22Rv1 (cell line): ENCODE data around the gene ENTPD8.

Experiments
- H3K27ac ChIP-seq: fragments of 450-650 bp; 2 replicates; pipeline ENCODE4 v1.5.1; 2017
- ZFX ChIP-seq: fragments of 450-650 bp; IDR thresholded peaks from 2 replicates; pipeline ENCODE4 v1.6.1; 2017; ENCODE audit warnings: antibody characterized with exemption, borderline replicate concordance
- TF ChIP-seq, protein P1 (sequence below): fragments of 450-650 bp; IDR thresholded peaks from 2 replicates; pipeline ENCODE4 v1.5.1; 2017; ENCODE audit warnings: mild to moderate bottlenecking

Gene ENTPD8

DNA sequence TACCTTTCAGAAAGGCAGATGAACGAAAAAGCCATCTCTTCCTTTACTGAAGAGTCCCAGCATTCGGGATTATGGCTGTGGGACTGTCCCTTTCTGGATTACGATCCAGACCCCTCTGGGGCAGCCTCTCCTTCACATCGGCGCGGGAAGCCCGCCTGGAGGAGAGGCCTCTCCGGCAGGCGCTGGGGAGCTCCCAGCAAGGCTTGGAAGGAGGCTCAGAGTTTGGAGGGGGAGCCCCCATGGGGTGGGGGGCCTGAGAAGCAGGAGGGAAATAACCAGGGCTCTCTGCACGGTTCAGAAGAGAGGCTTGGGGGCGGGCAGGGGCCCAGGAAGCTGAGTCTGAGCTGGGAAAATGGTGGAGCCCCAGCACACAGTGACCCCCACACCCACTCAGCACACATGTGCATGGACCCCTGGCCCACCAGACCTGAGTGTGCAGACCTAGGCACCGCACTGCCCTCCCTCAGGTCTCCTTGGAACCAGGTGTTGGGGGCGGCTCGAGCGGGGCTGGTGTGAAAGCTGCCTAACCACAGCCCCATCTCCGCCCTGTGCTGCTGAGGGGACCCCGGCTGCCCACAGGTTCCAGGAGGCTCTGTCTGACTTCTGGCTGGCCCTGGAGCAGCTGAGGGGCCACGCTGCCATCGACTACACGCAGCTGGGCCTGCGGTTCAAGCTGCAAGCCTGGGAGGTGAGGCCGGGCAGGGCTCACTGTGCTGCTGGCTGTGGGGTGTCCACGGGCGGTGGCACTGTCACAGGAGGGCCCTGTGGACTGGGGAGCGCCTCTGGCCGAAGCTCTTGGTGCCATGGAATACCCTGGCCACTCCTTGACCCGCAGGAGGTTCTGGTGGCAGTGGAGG, 13.5 kb downstream of the ENTPD8 start:
- TF ChIP-seq, protein P1, sequence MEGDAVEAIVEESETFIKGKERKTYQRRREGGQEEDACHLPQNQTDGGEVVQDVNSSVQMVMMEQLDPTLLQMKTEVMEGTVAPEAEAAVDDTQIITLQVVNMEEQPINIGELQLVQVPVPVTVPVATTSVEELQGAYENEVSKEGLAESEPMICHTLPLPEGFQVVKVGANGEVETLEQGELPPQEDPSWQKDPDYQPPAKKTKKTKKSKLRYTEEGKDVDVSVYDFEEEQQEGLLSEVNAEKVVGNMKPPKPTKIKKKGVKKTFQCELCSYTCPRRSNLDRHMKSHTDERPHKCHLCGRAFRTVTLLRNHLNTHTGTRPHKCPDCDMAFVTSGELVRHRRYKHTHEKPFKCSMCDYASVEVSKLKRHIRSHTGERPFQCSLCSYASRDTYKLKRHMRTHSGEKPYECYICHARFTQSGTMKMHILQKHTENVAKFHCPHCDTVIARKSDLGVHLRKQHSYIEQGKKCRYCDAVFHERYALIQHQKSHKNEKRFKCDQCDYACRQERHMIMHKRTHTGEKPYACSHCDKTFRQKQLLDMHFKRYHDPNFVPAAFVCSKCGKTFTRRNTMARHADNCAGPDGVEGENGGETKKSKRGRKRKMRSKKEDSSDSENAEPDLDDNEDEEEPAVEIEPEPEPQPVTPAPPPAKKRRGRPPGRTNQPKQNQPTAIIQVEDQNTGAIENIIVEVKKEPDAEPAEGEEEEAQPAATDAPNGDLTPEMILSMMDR = no peak
- no peak for TF ChIP-seq ZFX

DNA sequence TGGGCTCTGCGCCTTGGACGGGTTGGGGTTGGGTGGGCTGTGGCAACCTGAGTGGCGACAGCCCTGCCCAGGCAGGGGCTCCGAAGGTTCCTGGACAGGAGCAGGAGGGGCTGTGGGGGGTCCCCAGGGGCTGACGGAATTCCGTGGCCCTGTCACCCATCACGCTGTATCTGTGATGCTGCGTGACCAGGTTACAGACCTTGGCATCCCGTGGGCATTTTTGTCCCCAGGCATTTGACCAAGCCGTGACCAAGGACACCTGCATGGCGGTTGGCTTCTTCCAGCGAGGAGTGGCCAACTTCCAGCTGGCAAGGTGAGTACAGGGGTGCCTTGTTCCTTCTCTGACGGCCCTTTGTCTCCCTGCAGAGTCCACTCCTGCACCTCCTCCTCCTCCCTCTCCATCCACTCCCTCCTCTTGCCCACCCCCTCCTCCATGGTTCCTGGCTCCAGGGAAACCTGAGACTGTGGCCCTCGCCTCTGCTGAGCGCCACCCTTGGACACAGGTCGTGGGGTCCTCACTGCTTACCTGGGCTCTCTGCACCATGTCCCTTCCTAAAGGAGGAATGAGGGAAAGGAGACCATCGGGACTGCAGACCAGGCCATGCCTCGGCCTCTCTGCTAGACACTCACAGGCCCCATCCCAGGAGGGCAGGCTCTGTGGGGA, 15.0 kb downstream of the ENTPD8 start:
- no peak for TF ChIP-seq ZFX
- TF ChIP-seq, protein P1 = no peak
- H3K27ac ChIP-seq = no peak overlapping the region

More for the DNA sequence above, 13.5 kb downstream of the ENTPD8 start:
- H3K27ac ChIP-seq = no peak overlapping the region

DNA sequence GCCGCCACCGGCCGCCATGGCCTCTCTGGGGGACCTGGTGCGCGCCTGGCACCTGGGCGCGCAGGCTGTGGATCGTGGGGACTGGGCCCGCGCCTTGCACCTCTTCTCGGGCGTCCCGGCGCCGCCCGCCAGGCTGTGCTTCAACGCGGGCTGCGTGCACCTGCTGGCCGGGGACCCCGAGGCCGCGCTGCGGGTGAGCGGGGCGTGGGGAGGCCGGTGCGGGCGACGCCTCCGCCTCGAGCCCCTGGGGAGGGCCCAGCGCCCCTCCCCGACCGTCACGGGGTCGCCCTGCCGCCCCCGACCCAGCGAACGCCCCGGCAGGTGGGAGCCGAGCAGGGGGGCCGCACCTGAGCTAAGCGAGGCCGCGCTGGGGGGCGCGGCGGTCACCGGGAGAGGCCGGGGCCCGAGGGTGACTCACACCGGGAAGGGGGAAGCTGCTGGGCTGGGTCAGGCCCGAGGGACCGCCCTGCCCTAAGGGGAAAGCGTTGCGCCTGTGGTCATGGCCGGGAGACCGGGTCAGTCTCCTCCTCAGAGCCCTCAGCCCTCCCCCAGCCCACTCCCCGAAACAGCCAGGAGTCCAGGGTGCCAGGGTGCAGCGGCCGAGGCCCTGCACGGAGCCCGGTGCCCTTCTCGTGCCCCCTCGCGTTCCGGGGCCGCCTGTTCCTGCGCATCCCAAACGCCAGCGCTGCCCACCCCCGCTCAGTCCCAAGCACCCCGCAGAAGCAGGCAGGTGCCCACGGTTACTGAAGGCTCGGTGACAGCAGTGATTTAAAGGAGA, 17.5 kb downstream of the ENTPD8 start:
- TF ChIP-seq, protein P1 = peak; percentile 83
- no peak for TF ChIP-seq ZFX
- peak overlapping the region; percentile 74 for H3K27ac ChIP-seq

DNA sequence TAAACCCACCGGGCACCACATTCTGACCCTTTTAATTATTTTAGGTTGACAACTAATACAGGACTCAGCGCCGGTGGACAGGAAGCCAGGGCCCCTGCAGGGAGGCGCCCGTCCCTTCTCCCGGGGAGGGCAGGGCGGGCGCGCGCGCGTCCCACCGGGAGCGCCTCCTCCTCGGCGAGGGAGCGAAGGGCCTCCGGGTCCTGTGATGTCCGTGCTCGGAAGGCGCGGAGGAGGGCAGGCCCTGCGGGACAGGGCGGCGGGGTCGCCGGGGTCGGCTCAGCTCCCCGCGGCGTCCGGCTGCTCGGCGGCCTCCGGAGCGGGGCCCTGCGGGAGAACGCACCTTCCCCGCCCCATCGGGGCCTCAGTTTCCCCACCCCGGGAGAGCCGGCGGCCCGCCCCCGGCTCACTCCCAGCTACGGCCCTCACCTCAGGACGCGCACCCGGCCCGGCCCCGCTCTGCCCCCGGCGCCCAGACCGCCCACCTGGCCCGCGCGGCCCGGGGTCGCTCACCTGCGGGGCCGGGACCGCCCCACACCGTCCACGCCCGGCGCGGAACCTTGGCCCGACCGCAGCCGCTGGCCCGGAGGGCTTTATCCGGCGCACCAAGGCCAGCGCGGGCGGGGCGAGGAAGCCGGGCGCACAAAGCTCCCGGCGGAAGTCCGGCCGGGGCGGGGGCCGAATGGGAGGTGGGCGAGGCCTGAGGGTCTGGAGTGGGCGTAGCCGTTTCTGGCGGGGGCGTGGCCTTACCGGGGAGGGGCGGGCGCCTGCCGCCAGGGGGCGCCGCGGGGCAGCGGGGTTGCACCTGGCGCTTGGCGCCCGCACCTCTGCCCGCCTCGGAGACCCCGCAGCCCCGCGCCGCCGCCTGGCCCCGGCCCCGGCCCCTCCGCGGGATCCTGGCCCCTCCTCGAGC, 18.3 kb downstream of the ENTPD8 start, which contains the start of the genes EXD3 and NOXA1:
EXD3 (minus strand) TSS at position 559 of the 910 bp plus-strand sequence. CDS start 27,805 bp downstream, outside the sequence.
NOXA1 (plus strand) TSS at position 790 of the 910 bp plus-strand sequence. CDS start 137 bp downstream, outside the sequence.
- peak within 1 kb of the TSS; percentile 74 for H3K27ac ChIP-seq
- TF ChIP-seq ZFX = no peak
- TF ChIP-seq, protein P1 = peak; percentile 97

DNA sequence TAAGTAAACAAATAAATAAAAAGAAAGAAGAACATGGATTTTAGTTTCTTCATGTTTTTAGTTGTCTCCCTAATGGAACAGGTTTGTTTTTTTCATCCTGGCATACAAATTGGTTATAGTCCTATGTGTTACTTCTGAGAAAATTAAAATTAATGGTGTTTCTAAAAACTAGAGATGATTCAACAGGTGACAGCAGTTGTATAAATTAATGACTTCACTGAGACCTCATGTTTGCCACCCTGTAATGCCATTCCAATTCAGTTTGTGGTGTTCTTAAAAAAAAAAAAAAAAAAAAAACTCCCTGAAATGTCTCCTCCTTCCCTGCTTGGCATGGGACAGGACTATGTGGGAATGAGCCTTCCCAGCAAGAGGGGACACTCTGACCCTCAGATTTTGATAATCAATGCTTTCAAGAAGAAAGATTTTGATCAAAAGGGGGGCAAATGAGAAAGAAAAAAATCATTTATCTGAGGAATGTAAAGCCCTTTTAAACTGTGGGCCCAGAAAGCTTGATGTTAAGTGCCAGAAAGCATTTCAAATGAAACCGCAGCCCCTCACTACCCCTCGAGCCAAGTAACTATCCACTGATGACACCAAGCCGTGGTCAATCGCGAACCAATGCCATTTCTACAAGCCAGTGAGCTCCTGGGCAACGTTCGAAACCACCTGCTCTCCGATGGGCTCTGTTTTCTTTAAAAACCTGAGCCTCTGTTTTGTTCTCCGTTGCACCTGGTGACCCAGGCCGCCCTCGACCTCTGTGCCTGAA, 19.1 kb downstream of the ENTPD8 start:
- H3K27ac ChIP-seq = peak overlapping the region; percentile 74
- no peak for TF ChIP-seq ZFX
- TF ChIP-seq, protein P1 = no peak
